ENCODE measurements around the gene NTF3. TPM values are rescaled to one million over a fixed set of nuclear protein-coding genes. Genes with fewer than 3 reads are reported as not detected.

Gene NTF3
- total and polyA plus RNA-seq, 2 of the 8 experiments (the other 6 are each of a cell fraction or from before 2014, with no cell fraction given) = 1.4 to 2.3 TPM

GRCh38 chr12:5484426-5484825 lies 52.5 kb downstream of the NTF3 start:
- FAIRE-seq (no peak), DNase-seq (ENCODE audit: low read depth in 1 of 2, low spot score in 2 of 2) (no peak)
- H4K20me1 ChIP-seq (replicated peaks in 1 of 2; ENCODE audit: control insufficient read depth in 1 of 2, insufficient read depth in 2 of 2, low read length in 2 of 2) = peaks cover 0 to 2% of the 10 kb centered on the region in 2 experiments
- H3K23ac ChIP-seq (ENCODE audit: insufficient read length) = no peak overlapping the region
- H3K4me2 ChIP-seq (ENCODE audit: insufficient read depth in 1 of 2, low read depth in 2 of 2, low read length in 2 of 2) = no peak overlapping the region
- no peak overlapping the region for H2BK12ac ChIP-seq (ENCODE audit: low read depth, low read length)
- no peak overlapping the region for H2BK5ac ChIP-seq (ENCODE audit: low read depth, low read length)
- H2BK120ac ChIP-seq (replicated peaks; ENCODE audit: low read depth, low read length) = no peak overlapping the region
- no peak overlapping the region for H4K8ac ChIP-seq (ENCODE audit: extremely low read depth, insufficient read depth, low read length)
- no peak overlapping the region for H4K91ac ChIP-seq (replicated peaks; ENCODE audit: insufficient read length, low read length)
- no peaks in the 10 kb centered on the region for H3K9me3 ChIP-seq (ENCODE audit: insufficient read depth in 2 of 2, low read depth in 1 of 2, low read length in 1 of 2)
- H3K56ac ChIP-seq (replicated peaks; ENCODE audit: insufficient read length, low read depth, low read length) = no peak overlapping the region
- H4K5ac ChIP-seq (ENCODE audit: insufficient read length, low read depth, low read length) = no peak overlapping the region
- H3K36me3 ChIP-seq (ENCODE audit: control insufficient read depth in 2 of 4, insufficient read depth in 4 of 4, low read length in 3 of 4) = no peaks in the 10 kb centered on the region; a peak in 1 of 8 replicates
- H3K79me1 ChIP-seq (ENCODE audit: low read depth, low read length) = no peaks in the 10 kb centered on the region
- H3K27me3 ChIP-seq (replicated peaks in 1 of 4; ENCODE audit: control insufficient read depth in 3 of 4, extremely low read depth in 1 of 4, insufficient read depth in 3 of 4, low read length in 3 of 4) = peaks cover 0 to 2% (median 0%) of the 10 kb centered on the region in 4 experiments; a peak in 2 of 7 replicates
- H3K79me2 ChIP-seq (ENCODE audit: control insufficient read depth in 1 of 2, insufficient read depth in 2 of 2, low read length in 2 of 2) = no peaks in the 10 kb centered on the region
- H3K27ac ChIP-seq (ENCODE audit: low read depth, low read length) = no peak overlapping the region
- POLR2A ChIA-PET (ENCODE audit: partially characterized antibody) = no interaction called here
- peaks cover 3 to 10% (median 5%) of the 10 kb centered on the region in 4 experiments; a peak in 6 of 7 replicates for H3K4me1 ChIP-seq (replicated peaks in 1 of 4; ENCODE audit: control insufficient read depth in 3 of 4, insufficient read depth in 4 of 4, low read length in 3 of 4)
- no peak overlapping the region for H2AK5ac ChIP-seq (ENCODE audit: low read depth, low read length)
- WGBS, 2 experiments (ENCODE audit: extremely low coverage in 1 of 2, insufficient coverage in 1 of 2, insufficient read length in 1 of 2, insufficient replicate concordance in 2 of 2, low coverage in 1 of 2, low lambda C conversion rate in 2 of 2, missing lambda C conversion rate in 1 of 2) = 92% methylated on average over 6 of the region's 6 CpGs; no CpG with 5 or more reads in 1 of the 2 experiments
- H3K4me3 ChIP-seq (ENCODE audit: extremely low read depth in 1 of 4, insufficient read depth in 2 of 4, low read depth in 3 of 4, low read length in 4 of 4) = no peak overlapping the region
- H2BK20ac ChIP-seq (ENCODE audit: low read length) = no peak overlapping the region
- no peak overlapping the region for H3K9ac ChIP-seq (replicated peaks in 1 of 4; ENCODE audit: extremely low read depth in 1 of 4, low read depth in 3 of 4, low read length in 3 of 4)
- TF ChIP-seq SIRT6 (IDR thresholded peaks at IDR 0.05; ENCODE audit: low read length) (no peak), GTF2F1 (IDR thresholded peaks at IDR 0.05; ENCODE audit: borderline replicate concordance, low read depth, low read length) (no peak)
- H3K14ac ChIP-seq (ENCODE audit: insufficient read length) = no peak overlapping the region
- no peak overlapping the region for H3K4ac ChIP-seq (replicated peaks; ENCODE audit: insufficient read length, low read depth, low read length)
- H2BK15ac ChIP-seq (ENCODE audit: low read length) = no peak overlapping the region
- H3K18ac ChIP-seq (ENCODE audit: extremely low read depth, low read length) = no peak overlapping the region
- CTCF ChIA-PET (ENCODE audit: partially characterized antibody) = interaction anchor here (1.1 to 1.3 kb wide), 4 partner anchors 18 to 389 kb away, joined by 3 to 4 read pairs (median 4); no protein-coding TSS in a partner anchor
- H3K23me2 ChIP-seq (ENCODE audit: low read depth, low read length) = peaks cover 9% of the 10 kb centered on the region; the same call in 1 of the 2 replicates
- no peak overlapping the region for H2AFZ ChIP-seq (ENCODE audit: low read length)
